KMS-11 (cell line): Measurements from ENCODE around the gene NRP1.

Source experiments
- H2AFZ ChIP-seq: fragments of 200-600 bp; sonication (generic); 2 replicates; pipeline ENCODE4 v1.6.1; 2016; ENCODE audit warnings: antibody characterized with exemption, mixed run types, low read depth
- H3K27ac ChIP-seq: fragments of 200-600 bp; sonication (generic); 2 replicates; pipeline ENCODE4 v1.6.1; 2016; ENCODE audit warnings: mild to moderate bottlenecking, mixed run types
- H3K27me3 ChIP-seq: fragments of 200-600 bp; sonication (generic); 2 replicates; pipeline ENCODE4 v1.6.1; 2017; ENCODE audit warnings: mild to moderate bottlenecking, low read depth, mixed run types, moderate library complexity; ENCODE audit not compliant: insufficient read depth
- H3K36me3 ChIP-seq: fragments of 200-600 bp; sonication (generic); 2 replicates; pipeline ENCODE4 v1.6.1; 2017; ENCODE audit warnings: mild to moderate bottlenecking, mixed run types; ENCODE audit not compliant: insufficient read depth
- H3K4me1 ChIP-seq: fragments of 200-600 bp; sonication (generic); 2 replicates; pipeline ENCODE4 v1.6.1; 2016; ENCODE audit warnings: mild to moderate bottlenecking, low read depth, mixed run types; ENCODE audit not compliant: poor library complexity, severe bottlenecking
- H3K4me2 ChIP-seq: fragments of 200-600 bp; sonication (generic); 2 replicates; pipeline ENCODE4 v1.7.0; 2016; ENCODE audit warnings: mild to moderate bottlenecking, mixed run types
- H3K4me3 ChIP-seq: fragments of 200-600 bp; sonication (generic); IDR thresholded peaks from 2 replicates; pipeline ENCODE4 v1.6.1; 2017; ENCODE audit warnings: low read depth, low read length, mixed read lengths; ENCODE audit not compliant: insufficient read depth
- H3K79me2 ChIP-seq: fragments of 200-600 bp; sonication (generic); 2 replicates; pipeline ENCODE4 v1.6.1; 2016; ENCODE audit warnings: low read depth, mixed run types; ENCODE audit not compliant: insufficient read depth
- H3K9ac ChIP-seq: fragments of 200-600 bp; sonication (generic); 2 replicates; pipeline ENCODE4 v1.6.1; 2016; ENCODE audit warnings: mild to moderate bottlenecking, mixed run types
- H4K20me1 ChIP-seq: fragments of 200-600 bp; sonication (generic); 2 replicates; pipeline ENCODE4 v1.6.1; 2016; ENCODE audit warnings: mild to moderate bottlenecking, mixed run types; ENCODE audit not compliant: insufficient read depth
- CTCF ChIP-seq: fragments of 200-600 bp; sonication (generic); conservative IDR thresholded peaks from 2 replicates; pipeline ENCODE4 v1.6.1; 2017; ENCODE audit warnings: low read depth, mild to moderate bottlenecking, antibody characterized with exemption, low read length, moderate library complexity, mixed read lengths

NRP1 gene

GRCh38 chr10:33298110-33298509 is 36.4 kb downstream of the NRP1 start:
- Histone ChIP-seq H2AFZ (no peak overlapping the region), H3K27me3 (no peaks in the 10 kb centered on the region), H4K20me1 (no peaks in the 10 kb centered on the region), H3K4me2 (no peak overlapping the region), H3K9ac (no peak overlapping the region), H3K4me3 (no peak overlapping the region), H3K4me1 (no peaks in the 10 kb centered on the region), H3K27ac (no peak overlapping the region), H3K79me2 (no peaks in the 10 kb centered on the region), H3K36me3 (no peaks in the 10 kb centered on the region)
- no peak for TF ChIP-seq CTCF

GRCh38 chr10:33295851-33296250 is 38.6 kb downstream of the NRP1 start:
- Histone ChIP-seq H3K27ac (no peak overlapping the region), H2AFZ (no peak overlapping the region), H3K4me3 (no peak overlapping the region), H3K4me2 (no peak overlapping the region), H4K20me1 (no peaks in the 10 kb centered on the region), H3K27me3 (no peaks in the 10 kb centered on the region), H3K4me1 (no peaks in the 10 kb centered on the region), H3K36me3 (no peaks in the 10 kb centered on the region), H3K9ac (no peak overlapping the region), H3K79me2 (no peaks in the 10 kb centered on the region)
- no peak for TF ChIP-seq CTCF

GRCh38 chr10:33293531-33294170 is 40.8 kb downstream of the NRP1 start:
- Histone ChIP-seq H3K27ac (no peak overlapping the region), H3K4me1 (no peaks in the 10 kb centered on the region), H3K36me3 (no peaks in the 10 kb centered on the region), H3K9ac (no peak overlapping the region), H2AFZ (no peak overlapping the region), H3K4me2 (no peak overlapping the region), H3K79me2 (no peaks in the 10 kb centered on the region), H3K4me3 (no peak overlapping the region), H3K27me3 (no peaks in the 10 kb centered on the region), H4K20me1 (no peaks in the 10 kb centered on the region)
- no peak for TF ChIP-seq CTCF

- no peaks in the 10 kb centered on the region for H3K27me3 ChIP-seq
These were observed 41.4 kb downstream of the NRP1 start for GRCh38 chr10:33293076-33293475.

More at GRCh38 chr10:33293076-33293475, 41.4 kb downstream of the NRP1 start:
- no peaks in the 10 kb centered on the region for H3K36me3 ChIP-seq
- no peak overlapping the region for H3K27ac ChIP-seq
- no peak overlapping the region for H3K4me3 ChIP-seq
- no peaks in the 10 kb centered on the region for H3K4me1 ChIP-seq
- H2AFZ ChIP-seq = no peak overlapping the region
- no peak for TF ChIP-seq CTCF
- no peaks in the 10 kb centered on the region for H3K79me2 ChIP-seq
- H3K9ac ChIP-seq = no peak overlapping the region
- H4K20me1 ChIP-seq = no peaks in the 10 kb centered on the region
- H3K4me2 ChIP-seq = no peak overlapping the region
